Measurements from ENCODE around the gene SF3B1.
"Not testable (repeated sequence)": the region's sequence is repeated elsewhere in the genome, so short reads cannot be mapped to it uniquely, and the experiment has no call there.

SF3B1 gene

DNA sequence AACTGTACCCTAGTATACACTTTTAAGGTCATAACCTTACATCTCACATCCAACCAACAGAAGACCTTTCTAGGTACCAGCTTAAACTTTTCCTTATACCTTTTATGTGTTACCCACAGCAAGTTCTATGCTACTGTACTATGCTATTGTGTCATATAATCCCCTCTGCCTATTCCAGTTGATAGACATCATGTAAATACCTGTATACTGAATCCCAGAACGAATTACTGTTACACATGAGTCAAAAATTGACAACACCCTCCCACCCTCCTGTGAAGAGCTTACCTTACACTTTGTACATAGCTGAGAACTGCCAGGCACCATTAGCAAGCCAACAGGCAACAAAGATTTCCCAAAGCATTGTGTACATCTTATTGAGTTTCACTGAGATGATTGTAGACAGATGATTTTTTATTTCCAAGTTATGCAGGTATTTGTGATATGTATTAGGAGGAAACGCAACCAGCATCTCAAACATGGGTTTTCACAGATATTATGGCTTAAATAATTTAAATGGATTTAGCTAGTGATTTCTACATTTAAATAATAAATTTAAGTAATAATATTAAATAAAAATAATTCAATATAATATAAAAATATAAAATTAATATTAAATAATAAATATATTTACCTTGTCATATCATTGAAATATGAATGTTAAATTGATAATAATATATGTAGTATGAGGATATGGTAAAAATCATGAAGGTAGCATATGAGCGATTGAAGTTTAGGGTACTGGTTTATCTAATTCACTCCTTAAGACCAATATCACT, 81.2 kb downstream of the SF3B1 start:
- CTCF ChIA-PET, result no interaction called here
- no peak for TF ChIP-seq HDGF (IDR thresholded peaks at IDR 0.05; ENCODE audit: borderline replicate concordance)
- no peak for TF ChIP-seq TARDBP (IDR thresholded peaks at IDR 0.05)
- TF ChIP-seq SP1 (IDR thresholded peaks at IDR 0.05), result no peak
- no peak for TF ChIP-seq FOXA1 (IDR thresholded peaks at IDR 0.05)
- TF ChIP-seq, protein P1, sequence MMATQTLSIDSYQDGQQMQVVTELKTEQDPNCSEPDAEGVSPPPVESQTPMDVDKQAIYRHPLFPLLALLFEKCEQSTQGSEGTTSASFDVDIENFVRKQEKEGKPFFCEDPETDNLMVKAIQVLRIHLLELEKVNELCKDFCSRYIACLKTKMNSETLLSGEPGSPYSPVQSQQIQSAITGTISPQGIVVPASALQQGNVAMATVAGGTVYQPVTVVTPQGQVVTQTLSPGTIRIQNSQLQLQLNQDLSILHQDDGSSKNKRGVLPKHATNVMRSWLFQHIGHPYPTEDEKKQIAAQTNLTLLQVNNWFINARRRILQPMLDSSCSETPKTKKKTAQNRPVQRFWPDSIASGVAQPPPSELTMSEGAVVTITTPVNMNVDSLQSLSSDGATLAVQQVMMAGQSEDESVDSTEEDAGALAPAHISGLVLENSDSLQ (IDR thresholded peaks at IDR 0.05), result no peak
- TF ChIP-seq LEF1 (IDR thresholded peaks at IDR 0.05; ENCODE audit: borderline replicate concordance), result no peak
- no peak for TF ChIP-seq FOXK2 (IDR thresholded peaks at IDR 0.05)
- TF ChIP-seq L3MBTL2 (conservative IDR thresholded peaks at IDR 0.05), result no peak
- DNase-seq (ENCODE audit: extremely low spot score), result no peak
- POLR2A ChIA-PET, result no interaction called here

DNA sequence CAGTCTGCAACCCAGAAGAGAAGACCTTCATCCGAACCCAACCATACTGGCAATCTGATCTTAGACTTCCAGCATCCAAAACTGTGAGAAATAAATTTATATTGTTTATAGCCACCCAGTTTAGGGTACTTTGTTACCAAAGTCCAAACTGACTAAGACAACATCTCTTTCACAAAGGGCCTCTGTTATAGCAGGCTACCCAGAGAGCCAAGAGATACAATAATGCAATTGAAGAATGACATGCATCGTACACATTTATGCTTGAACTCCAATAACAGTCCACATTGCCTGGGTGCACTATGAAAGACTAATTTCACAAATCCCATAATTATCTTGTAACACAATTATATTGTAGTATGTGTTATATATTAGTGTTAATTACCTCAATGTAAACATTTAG, 85.1 kb downstream of the SF3B1 start:
- ChIA-PET POLR2A (no interaction called here), CTCF (interaction anchor here (0.6 kb wide), 1 partner anchor 94 kb away, joined by 5 read pairs; no protein-coding TSS in a partner anchor)

DNA sequence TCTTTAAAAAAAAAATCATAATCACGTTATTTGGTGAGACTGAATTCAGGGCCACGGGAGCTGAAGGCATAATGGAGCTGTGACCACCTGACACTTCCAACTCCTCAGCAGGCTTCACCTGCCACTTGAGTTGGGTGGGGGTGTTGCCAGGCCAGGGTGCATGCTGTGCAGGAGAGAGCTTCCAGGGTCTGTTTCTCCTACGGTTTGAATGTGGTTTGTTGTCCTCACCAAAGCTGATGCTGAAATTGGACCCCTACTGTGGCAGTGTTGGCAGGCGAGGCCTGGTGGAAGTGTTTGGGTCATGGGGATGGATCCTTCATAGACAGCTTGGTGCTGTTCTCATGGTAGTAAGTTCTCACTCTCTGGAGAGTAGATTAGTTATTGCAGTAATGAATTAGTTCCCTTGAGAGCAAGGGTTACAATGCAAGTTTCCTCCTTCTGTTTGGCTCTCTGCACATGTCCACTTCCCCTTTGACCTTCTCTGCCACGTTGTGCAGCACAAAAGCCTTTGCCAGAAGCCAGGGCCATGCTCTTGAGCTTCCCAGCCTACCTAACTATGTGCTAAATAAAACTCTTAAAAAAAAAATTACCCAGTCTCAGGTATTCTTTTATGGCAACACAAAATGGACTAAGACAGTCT, 86.0 kb downstream of the SF3B1 start:
- POLR2A ChIA-PET, result no interaction called here
- no peak for TF ChIP-seq LEF1 (IDR thresholded peaks at IDR 0.05; ENCODE audit: borderline replicate concordance)
- TF ChIP-seq, protein P1 (IDR thresholded peaks at IDR 0.05), result no peak
- no peak for TF ChIP-seq SP1 (IDR thresholded peaks at IDR 0.05)
- no peak for TF ChIP-seq FOXM1 (IDR thresholded peaks at IDR 0.05; ENCODE audit: borderline replicate concordance)
- no peak for TF ChIP-seq SUZ12 (IDR thresholded peaks at IDR 0.05)
- no peak for TF ChIP-seq ZNF384 (IDR thresholded peaks at IDR 0.05)
- no peak for TF ChIP-seq ELF4 (IDR thresholded peaks at IDR 0.05)
- TF ChIP-seq HDGF (IDR thresholded peaks at IDR 0.05; ENCODE audit: borderline replicate concordance), result no peak
- no peak for TF ChIP-seq FOXA1 (IDR thresholded peaks at IDR 0.05)
- TF ChIP-seq L3MBTL2 (conservative IDR thresholded peaks at IDR 0.05), result no peak
- no peak for TF ChIP-seq ARNT (IDR thresholded peaks at IDR 0.05)
- no peak for TF ChIP-seq CTBP1 (IDR thresholded peaks at IDR 0.05; ENCODE audit: borderline replicate concordance)
- TF ChIP-seq TARDBP (IDR thresholded peaks at IDR 0.05), result no peak
- no peak for TF ChIP-seq BHLHE40 (IDR thresholded peaks at IDR 0.05; ENCODE audit: borderline replicate concordance)
- TF ChIP-seq FOXK2 (IDR thresholded peaks at IDR 0.05), result no peak
- TF ChIP-seq NFRKB (IDR thresholded peaks at IDR 0.05), result no peak
- CTCF ChIA-PET, result no interaction called here
- DNase-seq (ENCODE audit: extremely low spot score), result no peak

More for the DNA sequence above, 85.1 kb downstream of the SF3B1 start:
- no peak for TF ChIP-seq SP1 (IDR thresholded peaks at IDR 0.05)
- no peak for TF ChIP-seq FOXA1 (IDR thresholded peaks at IDR 0.05)
- TF ChIP-seq NFRKB (IDR thresholded peaks at IDR 0.05), result no peak
- TF ChIP-seq BHLHE40 (IDR thresholded peaks at IDR 0.05; ENCODE audit: borderline replicate concordance), result no peak
- TF ChIP-seq, protein P1 (IDR thresholded peaks at IDR 0.05), result no peak
- no peak for TF ChIP-seq FOXM1 (IDR thresholded peaks at IDR 0.05; ENCODE audit: borderline replicate concordance)
- TF ChIP-seq CTBP1 (IDR thresholded peaks at IDR 0.05; ENCODE audit: borderline replicate concordance), result no peak
- TF ChIP-seq ZNF384 (IDR thresholded peaks at IDR 0.05), result no peak
- no peak for TF ChIP-seq ARNT (IDR thresholded peaks at IDR 0.05)
- TF ChIP-seq SUZ12 (IDR thresholded peaks at IDR 0.05), result no peak
- no peak for TF ChIP-seq LEF1 (IDR thresholded peaks at IDR 0.05; ENCODE audit: borderline replicate concordance)
- TF ChIP-seq TARDBP (IDR thresholded peaks at IDR 0.05), result no peak
- no peak for TF ChIP-seq FOXK2 (IDR thresholded peaks at IDR 0.05)
- no peak for DNase-seq (ENCODE audit: extremely low spot score)

DNA sequence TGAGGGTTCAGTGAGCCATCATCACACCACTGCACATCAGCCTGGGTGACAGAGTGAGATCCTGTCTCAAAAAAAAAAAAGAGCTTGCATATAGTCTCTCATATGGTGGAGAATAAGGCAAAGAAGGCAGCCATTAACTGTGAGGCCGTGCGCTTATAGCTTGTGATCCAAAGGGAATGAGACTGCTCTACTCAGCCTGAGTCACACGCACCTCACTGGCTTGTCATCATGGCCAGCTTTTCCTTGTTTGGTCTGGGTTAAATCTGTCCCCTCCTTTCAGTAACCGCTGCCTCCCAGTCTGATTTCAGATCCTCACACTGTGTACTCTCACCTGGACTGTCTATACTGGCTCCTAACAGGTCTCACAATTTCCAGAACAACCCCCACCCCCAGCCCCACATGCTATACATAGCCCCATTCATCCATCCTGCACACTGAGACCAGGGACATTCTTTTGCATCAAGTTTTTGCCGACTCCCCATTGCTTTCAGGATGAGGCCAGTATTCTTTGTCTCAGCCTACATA, 88.9 kb downstream of the SF3B1 start:
- ChIA-PET POLR2A (no interaction called here), CTCF (no interaction called here)
- DNase-seq (ENCODE audit: extremely low spot score), result no peak
- TF ChIP-seq CTBP1 (IDR thresholded peaks at IDR 0.05; ENCODE audit: borderline replicate concordance) (no peak), L3MBTL2 (conservative IDR thresholded peaks at IDR 0.05) (no peak), NFRKB (IDR thresholded peaks at IDR 0.05) (no peak), SP1 (IDR thresholded peaks at IDR 0.05) (no peak), FOXM1 (IDR thresholded peaks at IDR 0.05; ENCODE audit: borderline replicate concordance) (no peak), FOXA1 (IDR thresholded peaks at IDR 0.05) (no peak), ARNT (IDR thresholded peaks at IDR 0.05) (no peak), SUZ12 (IDR thresholded peaks at IDR 0.05) (no peak), ZNF384 (IDR thresholded peaks at IDR 0.05) (no peak), ELF4 (IDR thresholded peaks at IDR 0.05) (no peak)

DNA sequence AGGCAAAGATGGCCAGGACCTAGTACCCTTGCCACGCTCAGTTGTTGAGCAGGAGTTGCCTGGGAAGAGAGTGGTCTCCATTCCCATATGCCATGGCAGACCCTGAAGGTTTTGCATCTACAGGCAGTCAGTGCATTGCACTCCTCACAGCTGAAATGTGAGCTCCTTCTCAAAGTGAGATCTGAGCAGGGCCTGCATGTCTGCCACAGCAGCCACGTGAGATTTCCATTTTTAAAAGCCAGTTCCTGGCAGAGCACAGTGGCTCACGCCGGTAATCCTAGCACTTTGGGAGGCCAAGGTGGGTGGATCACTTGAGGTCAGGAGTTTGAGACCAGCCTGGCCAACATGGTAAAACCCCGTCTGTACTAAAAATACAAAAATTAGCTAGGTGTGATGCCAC, 90.9 kb downstream of the SF3B1 start:
- POLR2A ChIA-PET; DNase-seq (ENCODE audit: extremely low spot score): not testable (repeated sequence)
- CTCF ChIA-PET, result interaction anchor here (0.7 kb wide), 1 partner anchor 230 kb away, joined by 3 read pairs; no protein-coding TSS in a partner anchor

DNA sequence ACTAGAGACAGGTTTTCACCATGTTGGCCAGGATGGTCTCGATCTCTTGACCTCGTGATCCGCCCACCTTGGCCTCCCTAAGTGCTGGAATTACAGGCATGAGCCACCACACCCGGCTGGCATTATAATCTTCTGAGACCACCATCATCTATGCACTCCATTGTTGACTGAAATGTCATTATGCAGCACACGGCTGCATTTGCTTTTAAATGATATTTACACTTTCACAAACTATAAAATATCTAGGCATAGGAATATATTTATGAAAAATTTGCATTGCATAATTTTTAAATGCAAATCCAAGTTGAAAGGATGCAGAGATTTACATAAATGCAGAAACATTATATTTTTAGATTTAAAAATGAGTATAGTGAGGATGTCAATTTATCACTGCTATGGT, 94.2 kb downstream of the SF3B1 start:
- DNase-seq (ENCODE audit: extremely low spot score), result no peak
- CTCF ChIA-PET, result no interaction called here
- TF ChIP-seq CTBP1 (IDR thresholded peaks at IDR 0.05; ENCODE audit: borderline replicate concordance), result no peak
- TF ChIP-seq ZNF384 (IDR thresholded peaks at IDR 0.05), result no peak
- no peak for TF ChIP-seq LEF1 (IDR thresholded peaks at IDR 0.05; ENCODE audit: borderline replicate concordance)
- TF ChIP-seq ARNT (IDR thresholded peaks at IDR 0.05), result no peak
- no peak for TF ChIP-seq SUZ12 (IDR thresholded peaks at IDR 0.05)
- TF ChIP-seq L3MBTL2 (conservative IDR thresholded peaks at IDR 0.05), result no peak
- TF ChIP-seq BHLHE40 (IDR thresholded peaks at IDR 0.05; ENCODE audit: borderline replicate concordance), result no peak
- no peak for TF ChIP-seq SP1 (IDR thresholded peaks at IDR 0.05)
- no peak for TF ChIP-seq FOXA1 (IDR thresholded peaks at IDR 0.05)
- TF ChIP-seq FOXK2 (IDR thresholded peaks at IDR 0.05), result no peak
- POLR2A ChIA-PET, result no interaction called here

All from HEK293T (cell line).